NT2/D1 (cell line): ENCODE measurements around the gene PDE9A.

Experiments used
- YY1 ChIP-seq: IDR thresholded peaks from 2 replicates; pipeline ENCODE4 v1.6.1; 2011; ENCODE audit not compliant: insufficient read length, insufficient read depth
- ZNF274 ChIP-seq: IDR thresholded peaks from 2 replicates; pipeline ENCODE4 v1.6.1; 2011; ENCODE audit warnings: mild to moderate bottlenecking, low read depth, low read length

GRCh38 chr21:42658320-42659105 lies 5.1 kb downstream of the PDE9A start:
- TF ChIP-seq ZNF274 (no peak), YY1 (no peak)
